Measurements from ENCODE around the gene TIAM1.

DNA sequence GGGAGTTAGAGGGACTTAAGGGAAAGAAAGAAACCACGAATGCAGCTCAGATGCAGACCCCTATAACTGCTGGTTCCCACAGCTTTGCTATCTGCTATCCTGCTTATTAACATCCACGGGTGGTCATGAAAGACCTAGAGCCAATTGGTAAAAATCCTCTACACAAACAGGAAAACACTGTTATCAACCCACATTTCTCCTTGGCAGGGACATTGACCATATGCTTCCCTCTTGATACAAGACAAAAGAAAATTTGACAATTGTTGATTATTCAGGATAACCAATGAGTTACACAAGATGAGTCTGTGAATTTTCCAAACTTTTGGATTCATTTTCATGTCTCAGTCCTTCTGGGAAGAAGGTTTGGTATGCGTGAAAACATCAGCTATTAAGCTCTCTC, 90.4 kb downstream of the TIAM1 start:
- TF ChIP-seq, protein P1, sequence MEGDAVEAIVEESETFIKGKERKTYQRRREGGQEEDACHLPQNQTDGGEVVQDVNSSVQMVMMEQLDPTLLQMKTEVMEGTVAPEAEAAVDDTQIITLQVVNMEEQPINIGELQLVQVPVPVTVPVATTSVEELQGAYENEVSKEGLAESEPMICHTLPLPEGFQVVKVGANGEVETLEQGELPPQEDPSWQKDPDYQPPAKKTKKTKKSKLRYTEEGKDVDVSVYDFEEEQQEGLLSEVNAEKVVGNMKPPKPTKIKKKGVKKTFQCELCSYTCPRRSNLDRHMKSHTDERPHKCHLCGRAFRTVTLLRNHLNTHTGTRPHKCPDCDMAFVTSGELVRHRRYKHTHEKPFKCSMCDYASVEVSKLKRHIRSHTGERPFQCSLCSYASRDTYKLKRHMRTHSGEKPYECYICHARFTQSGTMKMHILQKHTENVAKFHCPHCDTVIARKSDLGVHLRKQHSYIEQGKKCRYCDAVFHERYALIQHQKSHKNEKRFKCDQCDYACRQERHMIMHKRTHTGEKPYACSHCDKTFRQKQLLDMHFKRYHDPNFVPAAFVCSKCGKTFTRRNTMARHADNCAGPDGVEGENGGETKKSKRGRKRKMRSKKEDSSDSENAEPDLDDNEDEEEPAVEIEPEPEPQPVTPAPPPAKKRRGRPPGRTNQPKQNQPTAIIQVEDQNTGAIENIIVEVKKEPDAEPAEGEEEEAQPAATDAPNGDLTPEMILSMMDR (IDR thresholded peaks at IDR 0.05) = no peak
- TF ChIP-seq POLR2A (IDR thresholded peaks at IDR 0.05) = no peak
